HepG2 (cell line): ENCODE results near the gene UBE3D. TPM values are rescaled to one million over a fixed set of nuclear protein-coding genes. Genes with fewer than 3 reads are reported as not detected.

ENCODE experiments used
- ARNT2 ChIP-seq: sonication (generic); formaldehyde crosslinking; IDR thresholded peaks from 2 replicates; pipeline ENCODE4 v1.8.0; 2022; ENCODE audit warnings: mild to moderate bottlenecking, low read depth, missing genetic modification reagents, moderate library complexity
- KLF12 ChIP-seq: sonication (generic); formaldehyde crosslinking; IDR thresholded peaks from 2 replicates; pipeline ENCODE4 v1.4.0; 2020; ENCODE audit warnings: missing genetic modification reagents, borderline replicate concordance
- SMARCE1 ChIP-seq: fragments of 450-650 bp; IDR thresholded peaks from 2 replicates; pipeline ENCODE4 v1.6.1; 2017; ENCODE audit warnings: borderline replicate concordance
- SP2 ChIP-seq: sonication (generic); formaldehyde crosslinking; IDR thresholded peaks from 2 replicates; pipeline ENCODE4 v1.5.1; 2020; ENCODE audit warnings: mild to moderate bottlenecking, missing genetic modification reagents
- TBP ChIP-seq: sonication (generic); formaldehyde crosslinking; IDR thresholded peaks from 2 replicates; pipeline ENCODE4 v1.5.0; 2020; ENCODE audit warnings: missing genetic modification reagents
- YY1 ChIP-seq: IDR thresholded peaks from 2 replicates; pipeline ENCODE4 v1.6.1; 2011; ENCODE audit warnings: low read length, low read depth, moderate library complexity, mild to moderate bottlenecking; ENCODE audit not compliant: insufficient read depth, insufficient replicate concordance
- ZFYVE20 ChIP-seq: sonication (generic); formaldehyde crosslinking; IDR thresholded peaks from 2 replicates; pipeline ENCODE4 v1.8.0; 2023; ENCODE audit warnings: low read depth, mild to moderate bottlenecking, moderate library complexity, missing genetic modification reagents, borderline replicate concordance
- ZNF562 ChIP-seq: sonication (generic); formaldehyde crosslinking; IDR thresholded peaks from 2 replicates; pipeline ENCODE4 v1.8.0; 2022; ENCODE audit warnings: missing genetic modification reagents, borderline replicate concordance
- ZSCAN31 ChIP-seq: sonication (generic); formaldehyde crosslinking; IDR thresholded peaks from 2 replicates; pipeline ENCODE4 v1.5.0; 2020; ENCODE audit warnings: low read depth, mild to moderate bottlenecking, missing genetic modification reagents
- polyA plus RNA-seq, 8 experiments: library from polyadenylated mRNA; depleted of rRNA in 3 of 8; stranded (reverse) in 7 of 8; unstranded in 1 of 8; fragments of >200 nt; fragmentation: Illumina TruSeq in 4 of 8; extraction: Trizol in 4 of 8; gene quantifications; 2 replicates each; pipeline versions ENCODE4 v1.2.1 to v1.2.3, GENCODE V29; 2011 to 2016; ENCODE audit warnings: low read depth in 4 of 8, missing spikeins in 1 of 8, mixed read lengths in 1 of 8; ENCODE audit not compliant: insufficient read depth in 1 of 8
- total RNA-seq, 5 experiments: library from RNA; depleted of rRNA; stranded (reverse); fragments of >200 nt; fragmentation: Illumina TruSeq; extraction: Trizol; gene quantifications; 2 replicates each; pipeline ENCODE4 v1.2.3, GENCODE V29; 2016; ENCODE audit warnings: low read depth in 1 of 5
- TF ChIP-seq, protein P1 (sequence below), 2 experiments: fragments of 450-650 bp in 1 of 2; sonication (generic) in 1 of 2; formaldehyde crosslinking in 1 of 2; IDR thresholded peaks; 2 replicates each; pipeline versions ENCODE4 v1.6.1 to v1.8.0; 2016 to 2022; ENCODE audit warnings: antibody characterized with exemption in 1 of 2, mild to moderate bottlenecking in 1 of 2, missing genetic modification reagents in 1 of 2
- TF ChIP-seq, protein P2 (sequence below): sonication (generic); formaldehyde crosslinking; IDR thresholded peaks from 2 replicates; pipeline ENCODE4 v1.5.1; 2020; ENCODE audit warnings: mild to moderate bottlenecking, missing genetic modification reagents, moderate library complexity
- TF ChIP-seq, protein P3 (sequence below), 2 experiments: sonication (generic) in 1 of 2; formaldehyde crosslinking in 1 of 2; IDR thresholded peaks; 2 replicates each; pipeline versions ENCODE4 v1.4.0 to v1.6.1; 2018 to 2020; ENCODE audit warnings: missing genetic modification reagents in 2 of 2, borderline replicate concordance in 1 of 2, low read depth in 1 of 2, mild to moderate bottlenecking in 1 of 2, missing biosample characterization in 1 of 2

Gene UBE3D
- total and polyA plus RNA-seq, 2 of the 13 experiments (the other 11 are each of a cell fraction or from before 2014, with no cell fraction given), result 5.1 to 11.4 TPM

DNA sequence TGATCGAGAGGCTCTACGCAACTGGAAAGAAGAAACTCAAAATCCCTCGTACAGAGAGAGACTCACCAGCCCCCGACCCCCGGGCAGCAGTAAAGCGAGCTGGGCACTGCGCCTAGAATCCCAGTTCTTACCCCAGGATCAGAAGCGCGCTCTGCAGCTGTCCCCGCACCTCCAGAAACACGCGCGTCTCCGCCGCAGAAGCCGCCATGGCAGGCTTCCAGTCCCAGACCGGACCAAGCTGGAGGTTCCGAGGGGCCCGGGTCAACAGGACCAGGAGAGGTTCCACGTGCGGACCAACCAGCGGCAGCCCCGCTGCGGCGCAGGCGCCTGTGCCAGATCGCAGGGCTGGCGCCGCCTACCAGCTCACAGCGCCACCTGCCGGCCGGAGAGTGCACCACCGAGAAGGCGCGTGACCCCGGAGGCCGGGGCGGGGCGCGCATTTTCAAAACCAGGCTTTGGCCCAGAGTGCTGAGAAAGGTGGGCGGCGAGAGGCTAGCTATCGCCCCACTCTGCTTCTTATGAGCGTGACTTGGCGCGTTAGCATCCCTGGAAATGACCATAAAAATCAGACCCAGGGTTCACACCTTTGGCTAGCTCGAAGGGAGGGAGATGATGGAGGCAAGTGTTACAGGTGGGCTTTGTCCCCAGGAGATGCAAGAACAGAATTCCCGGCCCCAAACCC, at the start of gene UBE3D (continued):
- TF ChIP-seq, protein P1, sequence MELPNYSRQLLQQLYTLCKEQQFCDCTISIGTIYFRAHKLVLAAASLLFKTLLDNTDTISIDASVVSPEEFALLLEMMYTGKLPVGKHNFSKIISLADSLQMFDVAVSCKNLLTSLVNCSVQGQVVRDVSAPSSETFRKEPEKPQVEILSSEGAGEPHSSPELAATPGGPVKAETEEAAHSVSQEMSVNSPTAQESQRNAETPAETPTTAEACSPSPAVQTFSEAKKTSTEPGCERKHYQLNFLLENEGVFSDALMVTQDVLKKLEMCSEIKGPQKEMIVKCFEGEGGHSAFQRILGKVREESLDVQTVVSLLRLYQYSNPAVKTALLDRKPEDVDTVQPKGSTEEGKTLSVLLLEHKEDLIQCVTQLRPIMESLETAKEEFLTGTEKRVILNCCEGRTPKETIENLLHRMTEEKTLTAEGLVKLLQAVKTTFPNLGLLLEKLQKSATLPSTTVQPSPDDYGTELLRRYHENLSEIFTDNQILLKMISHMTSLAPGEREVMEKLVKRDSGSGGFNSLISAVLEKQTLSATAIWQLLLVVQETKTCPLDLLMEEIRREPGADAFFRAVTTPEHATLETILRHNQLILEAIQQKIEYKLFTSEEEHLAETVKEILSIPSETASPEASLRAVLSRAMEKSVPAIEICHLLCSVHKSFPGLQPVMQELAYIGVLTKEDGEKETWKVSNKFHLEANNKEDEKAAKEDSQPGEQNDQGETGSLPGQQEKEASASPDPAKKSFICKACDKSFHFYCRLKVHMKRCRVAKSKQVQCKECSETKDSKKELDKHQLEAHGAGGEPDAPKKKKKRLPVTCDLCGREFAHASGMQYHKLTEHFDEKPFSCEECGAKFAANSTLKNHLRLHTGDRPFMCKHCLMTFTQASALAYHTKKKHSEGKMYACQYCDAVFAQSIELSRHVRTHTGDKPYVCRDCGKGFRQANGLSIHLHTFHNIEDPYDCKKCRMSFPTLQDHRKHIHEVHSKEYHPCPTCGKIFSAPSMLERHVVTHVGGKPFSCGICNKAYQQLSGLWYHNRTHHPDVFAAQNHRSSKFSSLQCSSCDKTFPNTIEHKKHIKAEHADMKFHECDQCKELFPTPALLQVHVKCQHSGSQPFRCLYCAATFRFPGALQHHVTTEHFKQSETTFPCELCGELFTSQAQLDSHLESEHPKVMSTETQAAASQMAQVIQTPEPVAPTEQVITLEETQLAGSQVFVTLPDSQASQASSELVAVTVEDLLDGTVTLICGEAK (IDR thresholded peaks at IDR 0.05), result no peak
- TF ChIP-seq, protein P1 (CRISPR knock-in tag; IDR thresholded peaks at IDR 0.05), result no peak; the same call in 1 of the 2 replicates
- TF ChIP-seq ZSCAN31 (CRISPR knock-in tag), result 0 out of 2 replicates have a peak, but pooled peaks have one; percentile 21
- TF ChIP-seq, protein P2, sequence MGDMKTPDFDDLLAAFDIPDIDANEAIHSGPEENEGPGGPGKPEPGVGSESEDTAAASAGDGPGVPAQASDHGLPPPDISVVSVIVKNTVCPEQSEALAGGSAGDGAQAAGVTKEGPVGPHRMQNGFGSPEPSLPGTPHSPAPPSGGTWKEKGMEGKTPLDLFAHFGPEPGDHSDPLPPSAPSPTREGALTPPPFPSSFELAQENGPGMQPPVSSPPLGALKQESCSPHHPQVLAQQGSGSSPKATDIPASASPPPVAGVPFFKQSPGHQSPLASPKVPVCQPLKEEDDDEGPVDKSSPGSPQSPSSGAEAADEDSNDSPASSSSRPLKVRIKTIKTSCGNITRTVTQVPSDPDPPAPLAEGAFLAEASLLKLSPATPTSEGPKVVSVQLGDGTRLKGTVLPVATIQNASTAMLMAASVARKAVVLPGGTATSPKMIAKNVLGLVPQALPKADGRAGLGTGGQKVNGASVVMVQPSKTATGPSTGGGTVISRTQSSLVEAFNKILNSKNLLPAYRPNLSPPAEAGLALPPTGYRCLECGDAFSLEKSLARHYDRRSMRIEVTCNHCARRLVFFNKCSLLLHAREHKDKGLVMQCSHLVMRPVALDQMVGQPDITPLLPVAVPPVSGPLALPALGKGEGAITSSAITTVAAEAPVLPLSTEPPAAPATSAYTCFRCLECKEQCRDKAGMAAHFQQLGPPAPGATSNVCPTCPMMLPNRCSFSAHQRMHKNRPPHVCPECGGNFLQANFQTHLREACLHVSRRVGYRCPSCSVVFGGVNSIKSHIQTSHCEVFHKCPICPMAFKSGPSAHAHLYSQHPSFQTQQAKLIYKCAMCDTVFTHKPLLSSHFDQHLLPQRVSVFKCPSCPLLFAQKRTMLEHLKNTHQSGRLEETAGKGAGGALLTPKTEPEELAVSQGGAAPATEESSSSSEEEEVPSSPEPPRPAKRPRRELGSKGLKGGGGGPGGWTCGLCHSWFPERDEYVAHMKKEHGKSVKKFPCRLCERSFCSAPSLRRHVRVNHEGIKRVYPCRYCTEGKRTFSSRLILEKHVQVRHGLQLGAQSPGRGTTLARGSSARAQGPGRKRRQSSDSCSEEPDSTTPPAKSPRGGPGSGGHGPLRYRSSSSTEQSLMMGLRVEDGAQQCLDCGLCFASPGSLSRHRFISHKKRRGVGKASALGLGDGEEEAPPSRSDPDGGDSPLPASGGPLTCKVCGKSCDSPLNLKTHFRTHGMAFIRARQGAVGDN (CRISPR knock-in tag), result peak; percentile 95
- TF ChIP-seq KLF12, result no peak
- peak; percentile 83 for TF ChIP-seq ARNT2 (CRISPR knock-in tag)
- TF ChIP-seq, protein P3, sequence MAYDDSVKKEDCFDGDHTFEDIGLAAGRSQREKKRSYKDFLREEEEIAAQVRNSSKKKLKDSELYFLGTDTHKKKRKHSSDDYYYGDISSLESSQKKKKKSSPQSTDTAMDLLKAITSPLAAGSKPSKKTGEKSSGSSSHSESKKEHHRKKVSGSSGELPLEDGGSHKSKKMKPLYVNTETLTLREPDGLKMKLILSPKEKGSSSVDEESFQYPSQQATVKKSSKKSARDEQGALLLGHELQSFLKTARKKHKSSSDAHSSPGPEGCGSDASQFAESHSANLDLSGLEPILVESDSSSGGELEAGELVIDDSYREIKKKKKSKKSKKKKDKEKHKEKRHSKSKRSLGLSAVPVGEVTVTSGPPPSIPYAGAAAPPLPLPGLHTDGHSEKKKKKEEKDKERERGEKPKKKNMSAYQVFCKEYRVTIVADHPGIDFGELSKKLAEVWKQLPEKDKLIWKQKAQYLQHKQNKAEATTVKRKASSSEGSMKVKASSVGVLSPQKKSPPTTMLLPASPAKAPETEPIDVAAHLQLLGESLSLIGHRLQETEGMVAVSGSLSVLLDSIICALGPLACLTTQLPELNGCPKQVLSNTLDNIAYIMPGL (CRISPR knock-in tag; IDR thresholded peaks at IDR 0.05; ENCODE audit: borderline replicate concordance in 1 of 2, low read depth in 1 of 2), result peak; percentile 90 to 97; a peak in 3 of 4 replicates
- TF ChIP-seq ZFYVE20 (CRISPR knock-in tag), result no peak
- peak; percentile 90 for TF ChIP-seq YY1
- TF ChIP-seq TBP, result no peak
- no peak for TF ChIP-seq SP2 (CRISPR knock-in tag)
- TF ChIP-seq SMARCE1, result no peak
- 0 out of 2 replicates have a peak, but pooled peaks have one; percentile 16 for TF ChIP-seq ZNF562 (CRISPR knock-in tag)
